Measurements from ENCODE around the gene NACC1.

- TF ChIP-seq CTCF (IDR thresholded peaks at IDR 0.05) (no peak), EP300 (IDR thresholded peaks at IDR 0.05) (no peak), POLR2AphosphoS5 (IDR thresholded peaks at IDR 0.05) (no peak), POLR2A (IDR thresholded peaks at IDR 0.05) (no peak)
Measured at GRCh38 chr19:13072188-13072908, 45.7 kb upstream of the NACC1 start.
